ENCODE data around the gene ZNF334. TPM values are rescaled to one million over a fixed set of nuclear protein-coding genes. Genes with fewer than 3 reads are reported as not detected.

ZNF334 gene
- total RNA-seq, 4 donors from 2014 or later: 0.47 to 2.6 (median 1.4) TPM

DNA sequence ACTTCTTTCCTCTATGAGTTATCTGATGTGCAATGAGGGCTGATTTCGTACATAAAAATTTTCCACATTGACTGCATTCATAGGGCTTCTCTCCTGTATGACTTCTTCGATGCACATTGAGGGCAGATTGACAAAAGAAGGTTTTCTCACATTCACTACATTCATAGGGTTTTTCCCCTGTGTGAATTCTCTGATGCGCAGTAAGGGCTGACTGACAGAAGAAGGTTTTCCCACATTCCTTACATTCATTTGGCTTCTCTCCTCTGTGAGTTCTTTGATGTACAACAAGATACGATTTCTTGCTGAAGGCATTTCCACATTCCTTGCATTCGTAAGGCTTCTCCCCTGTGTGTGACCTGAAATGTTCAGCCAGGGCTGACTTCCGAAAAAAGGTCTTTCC, 11.4 kb downstream of the ZNF334 start:
- 96% methylated on average over 6 of the region's 6 CpGs for WGBS
- H3K27me3 ChIP-seq: no peaks in the 10 kb centered on the region
- TF ChIP-seq, protein P1, sequence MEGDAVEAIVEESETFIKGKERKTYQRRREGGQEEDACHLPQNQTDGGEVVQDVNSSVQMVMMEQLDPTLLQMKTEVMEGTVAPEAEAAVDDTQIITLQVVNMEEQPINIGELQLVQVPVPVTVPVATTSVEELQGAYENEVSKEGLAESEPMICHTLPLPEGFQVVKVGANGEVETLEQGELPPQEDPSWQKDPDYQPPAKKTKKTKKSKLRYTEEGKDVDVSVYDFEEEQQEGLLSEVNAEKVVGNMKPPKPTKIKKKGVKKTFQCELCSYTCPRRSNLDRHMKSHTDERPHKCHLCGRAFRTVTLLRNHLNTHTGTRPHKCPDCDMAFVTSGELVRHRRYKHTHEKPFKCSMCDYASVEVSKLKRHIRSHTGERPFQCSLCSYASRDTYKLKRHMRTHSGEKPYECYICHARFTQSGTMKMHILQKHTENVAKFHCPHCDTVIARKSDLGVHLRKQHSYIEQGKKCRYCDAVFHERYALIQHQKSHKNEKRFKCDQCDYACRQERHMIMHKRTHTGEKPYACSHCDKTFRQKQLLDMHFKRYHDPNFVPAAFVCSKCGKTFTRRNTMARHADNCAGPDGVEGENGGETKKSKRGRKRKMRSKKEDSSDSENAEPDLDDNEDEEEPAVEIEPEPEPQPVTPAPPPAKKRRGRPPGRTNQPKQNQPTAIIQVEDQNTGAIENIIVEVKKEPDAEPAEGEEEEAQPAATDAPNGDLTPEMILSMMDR (IDR thresholded peaks at IDR 0.05): no peak
- TF ChIP-seq POLR2AphosphoS5 (IDR thresholded peaks at IDR 0.05) (no peak), POLR2A (IDR thresholded peaks at IDR 0.05) (no peak), EP300 (IDR thresholded peaks at IDR 0.05) (no peak)

DNA sequence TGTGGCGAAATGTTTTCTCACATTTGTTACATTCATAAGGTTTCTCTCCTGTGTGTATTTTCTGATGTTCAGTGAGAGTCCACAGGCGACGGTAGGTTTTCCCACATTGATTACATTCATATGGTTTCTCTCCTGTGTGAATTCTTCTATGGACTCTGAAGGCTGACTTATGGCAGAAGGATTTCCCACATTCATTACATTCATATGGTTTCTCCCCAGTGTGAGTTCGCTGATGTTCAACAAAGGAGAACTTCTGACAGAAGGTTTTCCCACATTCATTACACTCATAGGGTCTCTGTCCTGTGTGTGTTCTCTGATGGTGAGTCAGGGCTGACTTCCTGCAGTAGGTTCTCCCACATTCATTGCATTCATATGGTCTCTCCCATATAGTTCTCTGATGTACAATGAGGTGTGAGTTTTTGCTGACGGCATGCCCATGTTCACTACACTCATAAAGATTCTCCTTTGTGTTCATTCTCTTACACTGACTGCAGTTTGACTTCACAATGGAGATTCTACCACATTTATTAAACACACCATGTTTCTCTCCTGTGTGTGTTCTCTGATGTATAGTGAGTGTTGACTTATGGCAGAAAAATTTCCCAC, 11.9 kb downstream of the ZNF334 start:
- H3K27ac ChIP-seq: no peak overlapping the region
- H3K36me3 ChIP-seq: no peaks in the 10 kb centered on the region
- TF ChIP-seq POLR2A (IDR thresholded peaks at IDR 0.05): no peak
- TF ChIP-seq POLR2AphosphoS5 (IDR thresholded peaks at IDR 0.05): no peak
- H3K4me1 ChIP-seq: no peaks in the 10 kb centered on the region
- DNase-seq (ENCODE audit: low spot score in 2 of 2): no peak
- 97% methylated on average over 5 of the region's 5 CpGs for WGBS
- no peaks in the 10 kb centered on the region for H3K27me3 ChIP-seq
- H3K9me3 ChIP-seq: peaks cover 26% of the 10 kb centered on the region
- H3K4me3 ChIP-seq: no peak overlapping the region

More for the DNA sequence above, 11.4 kb downstream of the ZNF334 start:
- DNase-seq (ENCODE audit: low spot score in 2 of 2): no peak
- Histone ChIP-seq H3K36me3 (no peaks in the 10 kb centered on the region), H3K9me3 (peaks cover 26% of the 10 kb centered on the region), H3K27ac (no peak overlapping the region), H3K4me3 (no peak overlapping the region), H3K4me1 (no peaks in the 10 kb centered on the region)

DNA sequence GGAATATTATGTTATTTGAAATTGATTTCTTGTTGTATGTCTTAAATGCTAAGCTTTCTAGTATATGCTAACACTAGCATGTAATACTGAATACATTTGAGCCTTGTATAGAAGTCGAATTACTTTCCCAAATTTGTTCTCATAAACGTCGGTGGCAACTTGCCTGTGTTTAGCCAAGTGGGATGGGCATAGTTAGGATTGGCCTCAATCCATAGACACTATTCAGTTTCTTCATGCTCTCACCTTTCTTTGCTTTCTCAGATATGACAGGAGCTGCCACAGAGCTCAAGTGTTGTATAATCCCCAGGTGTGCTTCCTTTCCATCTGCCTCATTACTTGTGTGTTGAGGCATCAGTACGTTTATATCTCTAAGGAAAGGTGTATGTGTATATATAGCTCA, 19.3 kb downstream of the ZNF334 start:
- Histone ChIP-seq H3K9me3 (no peaks in the 10 kb centered on the region), H3K36me3 (no peaks in the 10 kb centered on the region), H3K27ac (no peak overlapping the region), H3K27me3 (peaks cover 15% of the 10 kb centered on the region), H3K4me3 (no peak overlapping the region), H3K4me1 (no peaks in the 10 kb centered on the region)
- WGBS: 75% methylated on average over 4 of the region's 4 CpGs
- no peak for TF ChIP-seq POLR2A (IDR thresholded peaks at IDR 0.05)
- TF ChIP-seq EP300 (IDR thresholded peaks at IDR 0.05): no peak
- TF ChIP-seq, protein P1 (IDR thresholded peaks at IDR 0.05): no peak
- TF ChIP-seq POLR2AphosphoS5 (IDR thresholded peaks at IDR 0.05): no peak
- DNase-seq (ENCODE audit: low spot score in 2 of 2): no peak

DNA sequence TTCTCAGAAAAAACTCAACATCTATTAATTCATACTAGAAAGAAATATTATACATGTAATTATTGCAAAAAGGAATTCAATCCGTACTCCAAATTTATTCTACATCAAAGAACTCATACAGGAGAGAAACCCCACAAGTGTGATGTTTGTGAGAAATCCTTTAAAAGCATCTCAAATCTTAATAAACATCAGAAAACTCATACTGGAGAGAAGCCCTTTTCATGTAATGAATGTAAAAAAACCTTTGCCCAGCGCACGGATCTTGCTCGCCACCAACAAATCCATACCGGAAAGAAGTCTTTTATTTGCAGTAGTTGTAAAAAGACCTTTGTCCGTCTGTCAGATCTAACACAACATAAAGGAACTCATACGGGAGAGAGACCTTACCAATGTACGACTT, 22.0 kb downstream of the ZNF334 start:
- Histone ChIP-seq H3K36me3 (no peaks in the 10 kb centered on the region), H3K9me3 (no peaks in the 10 kb centered on the region), H3K27me3 (peaks cover 22% of the 10 kb centered on the region), H3K27ac (no peak overlapping the region), H3K4me1 (no peaks in the 10 kb centered on the region), H3K4me3 (no peak overlapping the region)
- no peak for DNase-seq (ENCODE audit: low spot score in 2 of 2)
- WGBS: 90% methylated on average over 8 of the region's 8 CpGs
- TF ChIP-seq POLR2A (IDR thresholded peaks at IDR 0.05): no peak
- TF ChIP-seq, protein P1 (IDR thresholded peaks at IDR 0.05): no peak
- no peak for TF ChIP-seq POLR2AphosphoS5 (IDR thresholded peaks at IDR 0.05)
- TF ChIP-seq EP300 (IDR thresholded peaks at IDR 0.05): no peak

DNA sequence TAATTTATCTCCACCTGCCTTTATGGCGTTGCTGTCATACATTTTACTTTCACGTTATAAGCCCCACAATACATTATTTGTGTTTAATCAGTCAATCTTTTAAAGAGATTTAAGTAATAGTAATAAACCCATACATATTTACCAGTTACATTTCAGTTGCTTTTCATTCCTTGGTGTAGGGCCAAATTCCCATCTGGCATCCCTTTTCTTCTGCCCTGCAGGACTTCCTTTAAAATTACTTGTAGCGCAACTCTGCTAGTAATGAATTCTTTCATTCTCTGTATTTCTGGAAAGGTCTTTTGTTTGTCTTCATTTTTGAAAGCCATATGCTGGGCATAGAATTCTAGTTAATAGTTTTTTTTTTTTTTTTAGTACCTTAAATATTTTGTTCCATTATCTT, 24.9 kb downstream of the ZNF334 start:
- H3K27ac ChIP-seq: no peak overlapping the region
- H3K36me3 ChIP-seq: no peaks in the 10 kb centered on the region
- H3K4me3 ChIP-seq: no peak overlapping the region
- 50% methylated on average over 3 of the region's 3 CpGs for WGBS
- H3K9me3 ChIP-seq: no peaks in the 10 kb centered on the region
- TF ChIP-seq POLR2A (IDR thresholded peaks at IDR 0.05): no peak
- TF ChIP-seq, protein P1 (IDR thresholded peaks at IDR 0.05): no peak
- TF ChIP-seq POLR2AphosphoS5 (IDR thresholded peaks at IDR 0.05): no peak
- no peak for TF ChIP-seq EP300 (IDR thresholded peaks at IDR 0.05)
- peaks cover 5% of the 10 kb centered on the region for H3K4me1 ChIP-seq
- DNase-seq (ENCODE audit: low spot score in 2 of 2): no peak
- H3K27me3 ChIP-seq: peaks cover 24% of the 10 kb centered on the region

DNA sequence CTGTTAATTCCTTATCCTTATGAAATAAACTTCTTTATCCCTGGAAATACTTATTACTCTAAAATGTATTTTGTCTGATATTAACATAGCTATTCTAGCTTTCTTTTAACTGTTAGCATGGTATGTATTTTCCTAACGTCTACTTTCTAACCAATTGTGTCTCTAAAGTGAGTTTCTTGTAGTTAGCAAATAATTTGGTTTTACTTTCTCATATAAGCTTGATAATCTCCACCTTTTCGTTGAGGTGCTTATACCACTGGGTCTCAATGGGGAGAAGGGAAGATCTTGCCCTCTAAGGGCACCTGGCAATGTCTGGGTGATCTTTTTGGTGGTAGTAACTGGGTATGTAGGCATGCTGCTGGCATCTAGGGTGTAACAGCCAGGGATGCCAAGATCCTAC, 25.7 kb downstream of the ZNF334 start:
- TF ChIP-seq POLR2AphosphoS5 (IDR thresholded peaks at IDR 0.05): no peak
- no peak for TF ChIP-seq EP300 (IDR thresholded peaks at IDR 0.05)
- TF ChIP-seq, protein P1 (IDR thresholded peaks at IDR 0.05): no peak
- TF ChIP-seq POLR2A (IDR thresholded peaks at IDR 0.05): no peak
- no peaks in the 10 kb centered on the region for H3K36me3 ChIP-seq
- H3K4me3 ChIP-seq: no peak overlapping the region

More for the DNA sequence above, 25.7 kb downstream of the ZNF334 start:
- no peak for DNase-seq (ENCODE audit: low spot score in 2 of 2)
- no peaks in the 10 kb centered on the region for H3K9me3 ChIP-seq
- peaks cover 24% of the 10 kb centered on the region for H3K27me3 ChIP-seq
- H3K27ac ChIP-seq: no peak overlapping the region
- 55% methylated on average over 2 of the region's 2 CpGs for WGBS
- peaks cover 5% of the 10 kb centered on the region for H3K4me1 ChIP-seq
